ENCODE data around the gene COMMD1.

DNA sequence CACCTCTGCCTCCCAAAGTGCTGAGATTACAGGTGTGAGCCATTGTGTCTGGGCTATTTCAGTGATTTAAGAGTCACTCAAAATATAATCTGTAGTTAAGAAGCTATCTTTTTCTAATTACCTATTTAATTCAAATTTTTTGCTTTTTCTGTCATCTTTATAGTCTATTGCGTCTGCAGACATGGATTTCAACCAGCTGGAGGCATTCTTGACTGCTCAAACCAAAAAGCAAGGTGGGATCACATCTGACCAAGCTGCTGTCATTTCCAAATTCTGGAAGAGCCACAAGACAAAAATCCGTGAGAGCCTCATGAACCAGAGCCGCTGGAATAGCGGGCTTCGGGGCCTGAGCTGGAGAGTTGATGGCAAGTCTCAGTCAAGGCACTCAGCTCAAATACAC lies 95.1 kb downstream of the COMMD1 start:
- TF ChIP-seq, protein P1, sequence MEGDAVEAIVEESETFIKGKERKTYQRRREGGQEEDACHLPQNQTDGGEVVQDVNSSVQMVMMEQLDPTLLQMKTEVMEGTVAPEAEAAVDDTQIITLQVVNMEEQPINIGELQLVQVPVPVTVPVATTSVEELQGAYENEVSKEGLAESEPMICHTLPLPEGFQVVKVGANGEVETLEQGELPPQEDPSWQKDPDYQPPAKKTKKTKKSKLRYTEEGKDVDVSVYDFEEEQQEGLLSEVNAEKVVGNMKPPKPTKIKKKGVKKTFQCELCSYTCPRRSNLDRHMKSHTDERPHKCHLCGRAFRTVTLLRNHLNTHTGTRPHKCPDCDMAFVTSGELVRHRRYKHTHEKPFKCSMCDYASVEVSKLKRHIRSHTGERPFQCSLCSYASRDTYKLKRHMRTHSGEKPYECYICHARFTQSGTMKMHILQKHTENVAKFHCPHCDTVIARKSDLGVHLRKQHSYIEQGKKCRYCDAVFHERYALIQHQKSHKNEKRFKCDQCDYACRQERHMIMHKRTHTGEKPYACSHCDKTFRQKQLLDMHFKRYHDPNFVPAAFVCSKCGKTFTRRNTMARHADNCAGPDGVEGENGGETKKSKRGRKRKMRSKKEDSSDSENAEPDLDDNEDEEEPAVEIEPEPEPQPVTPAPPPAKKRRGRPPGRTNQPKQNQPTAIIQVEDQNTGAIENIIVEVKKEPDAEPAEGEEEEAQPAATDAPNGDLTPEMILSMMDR (IDR thresholded peaks at IDR 0.05), result no peak
- no peak for TF ChIP-seq RAD21 (conservative IDR thresholded peaks at IDR 0.05 in 1 of 2, IDR thresholded peaks at IDR 0.05 in 1 of 2)
- TF ChIP-seq EHMT2 (IDR thresholded peaks at IDR 0.05; ENCODE audit: low read depth), result no peak
- TF ChIP-seq, protein P2, sequence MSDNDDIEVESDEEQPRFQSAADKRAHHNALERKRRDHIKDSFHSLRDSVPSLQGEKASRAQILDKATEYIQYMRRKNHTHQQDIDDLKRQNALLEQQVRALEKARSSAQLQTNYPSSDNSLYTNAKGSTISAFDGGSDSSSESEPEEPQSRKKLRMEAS (IDR thresholded peaks at IDR 0.05), result no peak
- no peak for TF ChIP-seq BHLHE40 (IDR thresholded peaks at IDR 0.05; ENCODE audit: low read depth, low read length)
- TF ChIP-seq RCOR1 (IDR thresholded peaks at IDR 0.05; ENCODE audit: low read depth, low read length), result no peak
- no peak for TF ChIP-seq TP53 (CRISPR knock-in tag; IDR thresholded peaks at IDR 0.05)
- TF ChIP-seq JUN (IDR thresholded peaks at IDR 0.05), result no peak
- TF ChIP-seq POLR2A (IDR thresholded peaks at IDR 0.05; ENCODE audit: low read length), result no peak
- no peak for TF ChIP-seq CHD4 (IDR thresholded peaks at IDR 0.05; ENCODE audit: borderline replicate concordance)
- TF ChIP-seq MYC (IDR thresholded peaks at IDR 0.05; ENCODE audit: borderline replicate concordance, low read length), result no peak
- no peak for TF ChIP-seq EP300 (IDR thresholded peaks at IDR 0.05)
- TF ChIP-seq JUNB (IDR thresholded peaks at IDR 0.05), result no peak
- TF ChIP-seq KDM5A (IDR thresholded peaks at IDR 0.05), result no peak
